AG04450 (cell line): ENCODE data around the gene MACROD2. TPM values are rescaled to one million over a fixed set of nuclear protein-coding genes. Genes with fewer than 3 reads are reported as not detected.

Experiments used
- CTCF ChIA-PET: fragments of 300-600, 350-600 bp; formaldehyde crosslinking; extraction: SDS; loops from one replicate; lab custom pipeline; 2022; ENCODE audit warnings: antibody characterized with exemption, inconsistent platforms; lab: Charles Lee
- POLR2A ChIA-PET: fragments of 350-600 bp; formaldehyde crosslinking; extraction: SDS; loops from one replicate; lab custom pipeline; 2021; ENCODE audit warnings: antibody characterized with exemption, inconsistent platforms; lab: Yijun Ruan, JAX
- DNase-seq: peaks from one replicate; pipeline ENCODE4 v3.0.0-alpha.2; 2011; ENCODE audit warnings: low read depth, low spot score
- H3K27ac ChIP-seq: one replicate; pipeline ENCODE4 v1.5.1; 2012; ENCODE audit warnings: low read depth, low read length, control low read depth
- H3K27me3 ChIP-seq: one replicate; pipeline ENCODE4 v1.6.0; 2012; ENCODE audit warnings: low read length; ENCODE audit not compliant: control insufficient read depth, insufficient read depth
- H3K4me3 ChIP-seq: 2 replicates; pipeline ENCODE4 v1.5.1; 2011; ENCODE audit warnings: mild to moderate bottlenecking, low read depth, low read length, control low read depth
- H3K9me3 ChIP-seq: 2 replicates; pipeline ENCODE4 v1.5.1; 2012; ENCODE audit warnings: low read length; ENCODE audit not compliant: control insufficient read depth, insufficient read depth
- CTCF ChIP-seq: IDR thresholded peaks from 2 replicates; pipeline ENCODE4 v1.5.1; 2011; ENCODE audit warnings: low read depth, low read length, control low read depth, inconsistent platforms
- polyA plus RNA-seq: library from polyadenylated mRNA; depleted of rRNA; stranded (reverse); fragments of >200 nt; gene quantifications from 2 replicates; pipeline ENCODE4 v1.2.3, GENCODE V29; 2011

MACROD2 gene
- polyA plus RNA-seq, 1 experiment: 0.02 TPM

- DNase-seq: no peak
- no peak overlapping the region for H3K27ac ChIP-seq
- H3K9me3 ChIP-seq: no peaks in the 10 kb centered on the region
- POLR2A ChIA-PET: no interaction called here
- H3K27me3 ChIP-seq: no peaks in the 10 kb centered on the region
- no peak for TF ChIP-seq CTCF
- CTCF ChIA-PET: no interaction called here
- H3K4me3 ChIP-seq: no peak overlapping the region
Observed at GRCh38 chr20:15333170-15333569, 1337.9 kb downstream of the MACROD2 start.

- ChIA-PET POLR2A (no interaction called here), CTCF (no interaction called here)
- no peak for DNase-seq
- no peak overlapping the region for H3K27ac ChIP-seq
- no peak for TF ChIP-seq CTCF
- no peak overlapping the region for H3K4me3 ChIP-seq
- no peaks in the 10 kb centered on the region for H3K9me3 ChIP-seq
- H3K27me3 ChIP-seq: no peaks in the 10 kb centered on the region
Observed at GRCh38 chr20:15336011-15336410, 1340.7 kb downstream of the MACROD2 start.

- Histone ChIP-seq H3K27me3 (no peaks in the 10 kb centered on the region), H3K4me3 (no peak overlapping the region), H3K27ac (no peak overlapping the region), H3K9me3 (no peaks in the 10 kb centered on the region)
- CTCF ChIA-PET: no interaction called here
- DNase-seq: no peak
- no peak for TF ChIP-seq CTCF
- POLR2A ChIA-PET: no interaction called here
Observed at GRCh38 chr20:15336536-15336935, 1341.2 kb downstream of the MACROD2 start.

GRCh38 chr20:15339264-15339663 lies 1343.9 kb downstream of the MACROD2 start:
- H3K27ac ChIP-seq: no peak overlapping the region
- no peak for TF ChIP-seq CTCF
- POLR2A ChIA-PET: no interaction called here
- CTCF ChIA-PET: no interaction called here
- H3K4me3 ChIP-seq: no peak overlapping the region
- DNase-seq: no peak
- H3K27me3 ChIP-seq: no peaks in the 10 kb centered on the region
- H3K9me3 ChIP-seq: no peaks in the 10 kb centered on the region

- DNase-seq: no peak
- no peaks in the 10 kb centered on the region for H3K27me3 ChIP-seq
- no peak overlapping the region for H3K27ac ChIP-seq
- peaks cover 3% of the 10 kb centered on the region; the same call in 1 of the 2 replicates for H3K9me3 ChIP-seq
- no peak for TF ChIP-seq CTCF
- ChIA-PET CTCF (no interaction called here), POLR2A (no interaction called here)
- no peak overlapping the region for H3K4me3 ChIP-seq
Observed at GRCh38 chr20:15342991-15343523, 1347.7 kb downstream of the MACROD2 start.
